ENCODE measurements around the gene ANKRD53.

DNA sequence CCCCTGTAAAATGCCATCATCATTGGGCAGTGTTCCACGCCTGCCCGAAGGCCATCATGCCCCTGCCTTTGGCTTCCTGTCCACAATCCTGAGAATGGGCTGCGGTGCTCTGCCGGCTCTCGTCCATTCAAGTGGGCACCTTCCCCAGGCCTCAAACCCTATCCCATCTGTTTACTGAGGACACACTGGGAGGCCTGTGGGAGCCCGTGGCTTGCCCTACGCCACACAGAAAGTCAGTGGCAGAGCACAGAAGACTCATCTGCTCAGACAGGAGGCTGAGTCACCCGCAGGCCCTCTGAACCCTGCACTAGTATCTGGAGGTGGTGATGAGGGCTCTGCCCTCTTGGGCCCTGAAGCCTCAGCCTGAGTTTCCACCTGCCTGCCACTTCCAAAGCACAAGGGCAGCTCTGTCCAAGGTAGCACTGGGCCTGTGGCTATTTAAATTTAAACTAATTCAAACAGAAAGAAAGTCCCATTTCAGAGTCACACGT, 19.1 kb upstream of the ANKRD53 start:
- TF ChIP-seq, protein P1, sequence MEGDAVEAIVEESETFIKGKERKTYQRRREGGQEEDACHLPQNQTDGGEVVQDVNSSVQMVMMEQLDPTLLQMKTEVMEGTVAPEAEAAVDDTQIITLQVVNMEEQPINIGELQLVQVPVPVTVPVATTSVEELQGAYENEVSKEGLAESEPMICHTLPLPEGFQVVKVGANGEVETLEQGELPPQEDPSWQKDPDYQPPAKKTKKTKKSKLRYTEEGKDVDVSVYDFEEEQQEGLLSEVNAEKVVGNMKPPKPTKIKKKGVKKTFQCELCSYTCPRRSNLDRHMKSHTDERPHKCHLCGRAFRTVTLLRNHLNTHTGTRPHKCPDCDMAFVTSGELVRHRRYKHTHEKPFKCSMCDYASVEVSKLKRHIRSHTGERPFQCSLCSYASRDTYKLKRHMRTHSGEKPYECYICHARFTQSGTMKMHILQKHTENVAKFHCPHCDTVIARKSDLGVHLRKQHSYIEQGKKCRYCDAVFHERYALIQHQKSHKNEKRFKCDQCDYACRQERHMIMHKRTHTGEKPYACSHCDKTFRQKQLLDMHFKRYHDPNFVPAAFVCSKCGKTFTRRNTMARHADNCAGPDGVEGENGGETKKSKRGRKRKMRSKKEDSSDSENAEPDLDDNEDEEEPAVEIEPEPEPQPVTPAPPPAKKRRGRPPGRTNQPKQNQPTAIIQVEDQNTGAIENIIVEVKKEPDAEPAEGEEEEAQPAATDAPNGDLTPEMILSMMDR (conservative IDR thresholded peaks at IDR 0.05; ENCODE audit: low read length) = no peak
- no peak for TF ChIP-seq EZH2phosphoT487 (IDR thresholded peaks at IDR 0.05; ENCODE audit: borderline replicate concordance)

Measured in Loucy (cell line).